Measurements from ENCODE around the gene RPL27A.

DNA sequence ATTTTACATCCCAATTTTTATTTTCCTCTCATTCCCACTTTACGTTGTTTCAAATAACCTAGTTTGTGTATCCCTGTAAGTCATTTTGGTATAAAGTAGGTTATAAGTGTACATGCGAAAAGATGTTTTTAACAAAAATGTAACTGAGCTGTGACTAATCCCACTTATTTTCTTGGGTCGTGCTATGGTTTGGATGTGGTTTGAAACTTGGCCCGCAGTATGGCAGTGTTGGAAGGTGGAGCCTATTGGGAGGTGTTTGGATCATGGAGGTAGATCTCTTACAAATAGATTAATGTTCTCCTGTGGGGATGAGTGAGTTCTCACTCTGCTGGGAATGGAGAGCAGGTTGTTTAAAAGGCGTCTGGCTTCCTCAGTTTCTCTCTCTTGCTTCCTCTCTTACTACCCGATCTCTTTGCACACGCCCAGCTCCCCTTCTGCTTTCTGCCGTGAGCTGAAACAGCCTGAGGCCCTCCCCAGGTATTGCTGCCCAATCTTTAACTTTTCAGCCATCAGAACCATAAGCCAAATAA, 7.2 kb downstream of the RPL27A start:
- no peak for TF ChIP-seq EZH2 (IDR thresholded peaks at IDR 0.05)
- no peak for TF ChIP-seq POLR2AphosphoS5 (IDR thresholded peaks at IDR 0.05; ENCODE audit: borderline replicate concordance, low read depth, low read length)
